Stomach (tissue), 4 donors: Measurements from ENCODE around the gene KCNQ5.

Experiments
- CTCF ChIP-seq, 7 experiments: fragments of 450-650 bp in 4 of 7; fragments of 200-600 bp in 3 of 7; sonication (generic) in 3 of 7; IDR thresholded peaks; one replicate each; pipeline ENCODE4 v1.5.1; 2016 to 2019; ENCODE audit warnings: antibody characterized with exemption in 7 of 7, control low read depth in 2 of 7, mild to moderate bottlenecking in 1 of 7
- POLR2A ChIP-seq, 4 donors: fragments of 450-650 bp; IDR thresholded peaks; one replicate each; pipeline ENCODE4 v1.6.1; 2016; ENCODE audit warnings: antibody characterized with exemption in 4 of 4, control low read depth in 2 of 4, mild to moderate bottlenecking in 1 of 4, moderate library complexity in 1 of 4
- POLR2AphosphoS5 ChIP-seq, 3 donors: sonication (generic); formaldehyde crosslinking; IDR thresholded peaks; one replicate each; pipeline ENCODE4 v1.6.1; 2016; ENCODE audit warnings: antibody characterized with exemption in 3 of 3

- TF ChIP-seq POLR2AphosphoS5 (IDR thresholded peaks at IDR 0.05) = no peak
- no peak for TF ChIP-seq POLR2A (IDR thresholded peaks at IDR 0.05)
- TF ChIP-seq CTCF (IDR thresholded peaks at IDR 0.05) = no peak
Observed at GRCh38 chr6:73107016-73107415, 485.2 kb downstream of the KCNQ5 start.
